ENCODE data around the gene FAM193B. TPM values are rescaled to one million over a fixed set of nuclear protein-coding genes. Genes with fewer than 3 reads are reported as not detected.

The FAM193B gene
- total and polyA plus RNA-seq, 2 of the 13 experiments (the other 11 are each of a cell fraction or from before 2014, with no cell fraction given): 21.2 to 40.9 TPM

GRCh38 chr5:177536386-177536785 is 18.0 kb downstream of the FAM193B start:
- WGBS (ENCODE audit: low lambda C conversion rate): 96% methylated on average over 10 of the region's 10 CpGs
- DNase-seq (ENCODE audit: low spot score): no peak
- CTCF ChIA-PET (ENCODE audit: low intra/inter-chr PET ratio, low total read pairs): no interaction called here

More at GRCh38 chr5:177536386-177536785, 18.0 kb downstream of the FAM193B start:
- TF ChIP-seq SETDB1 (CRISPR knock-in tag; IDR thresholded peaks at IDR 0.05; ENCODE audit: borderline replicate concordance): no peak
- TF ChIP-seq LRRFIP1 (CRISPR knock-in tag; conservative IDR thresholded peaks at IDR 0.05): no peak
- no peak for TF ChIP-seq ZNF24 (IDR thresholded peaks at IDR 0.05)
- no peak for TF ChIP-seq DNMT1 (CRISPR knock-in tag; IDR thresholded peaks at IDR 0.05)
- no peak for TF ChIP-seq KLF12 (CRISPR knock-in tag; IDR thresholded peaks at IDR 0.05; ENCODE audit: borderline replicate concordance)
- no peak for TF ChIP-seq ZKSCAN1 (IDR thresholded peaks at IDR 0.05; ENCODE audit: low read length)
- no peak for TF ChIP-seq ARID5B (CRISPR knock-in tag; IDR thresholded peaks at IDR 0.05)
- no peak for TF ChIP-seq KMT2A (CRISPR knock-in tag; IDR thresholded peaks at IDR 0.05)
- no peak for TF ChIP-seq ARNTL (CRISPR knock-in tag; IDR thresholded peaks at IDR 0.05)
- no peak for TF ChIP-seq SP2 (CRISPR knock-in tag; IDR thresholded peaks at IDR 0.05)
- TF ChIP-seq YEATS2 (CRISPR knock-in tag; IDR thresholded peaks at IDR 0.05; ENCODE audit: borderline replicate concordance): no peak
- TF ChIP-seq JUND (CRISPR knock-in tag; IDR thresholded peaks at IDR 0.05): no peak
- TF ChIP-seq PTBP1 (IDR thresholded peaks at IDR 0.05; ENCODE audit: low read depth, low read length, poor library complexity, severe bottlenecking): no peak
- no peak for TF ChIP-seq ZNF839 (CRISPR knock-in tag; IDR thresholded peaks at IDR 0.05; ENCODE audit: borderline replicate concordance)
- TF ChIP-seq ATF5 (CRISPR knock-in tag; IDR thresholded peaks at IDR 0.05; ENCODE audit: low read depth): no peak
- no peak for TF ChIP-seq ETV5 (CRISPR knock-in tag; IDR thresholded peaks at IDR 0.05; ENCODE audit: borderline replicate concordance)
- no peak for TF ChIP-seq KDM4B (CRISPR knock-in tag; IDR thresholded peaks at IDR 0.05)
- TF ChIP-seq POGZ (CRISPR knock-in tag; IDR thresholded peaks at IDR 0.05): no peak
- TF ChIP-seq ZNF3 (CRISPR knock-in tag; IDR thresholded peaks at IDR 0.05): no peak
- TF ChIP-seq KLF13 (CRISPR knock-in tag; IDR thresholded peaks at IDR 0.05): no peak
- H2AFZ ChIP-seq (ENCODE audit: low read length): no peak overlapping the region
- no peaks in the 10 kb centered on the region for H3K4me1 ChIP-seq (ENCODE audit: insufficient read depth, low read length)
- no peak overlapping the region for H3K9ac ChIP-seq (ENCODE audit: insufficient read depth, low read depth, low read length)
- FAIRE-seq (no peak), ATAC-seq (no peak)
- H4K20me1 ChIP-seq (ENCODE audit: insufficient read depth, low read length): peaks cover 5% of the 10 kb centered on the region; the same call in 1 of the 2 replicates
- POLR2A ChIA-PET: no interaction called here
- H3K4me3 ChIP-seq (replicated peaks in 1 of 3; ENCODE audit: insufficient read depth in 1 of 3, low read depth in 2 of 3, low read length in 3 of 3): no peak overlapping the region
- no TSS peak for BruUV-seq (replicated peaks)
- no peaks in the 10 kb centered on the region for H3K9me3 ChIP-seq (ENCODE audit: low read length)
- intact Hi-C loops (cut with micrococcal nuclease; ENCODE audit: unreplicated experiment): no loop called here
- H3K4me2 ChIP-seq (ENCODE audit: low read depth, low read length): no peak overlapping the region
- in situ Hi-C loops (cut with HindIII; ENCODE audit: extremely low pct_ligation_motif_present, low pct_unique_long_range_greater_than_20kb): no loop called here
- no peaks in the 10 kb centered on the region for H3K27me3 ChIP-seq (ENCODE audit: control insufficient read depth in 1 of 2, insufficient read depth in 2 of 2, low read length in 2 of 2)
- no peak overlapping the region for H3K27ac ChIP-seq (ENCODE audit: extremely low read length, insufficient read depth, low read length)
- peaks cover 38 to 78% of the 10 kb centered on the region in 2 experiments for H3K36me3 ChIP-seq (replicated peaks in 1 of 2; ENCODE audit: control insufficient read depth in 1 of 2, insufficient read depth in 2 of 2, low read length in 2 of 2)
- peaks cover 8% of the 10 kb centered on the region for H3K79me2 ChIP-seq (ENCODE audit: insufficient read depth, low read length)
